LNCAP (cell line): ENCODE data around the gene OSBPL1A.

Source experiments
- CTCF ChIP-seq: fragments of 450-650 bp; IDR thresholded peaks from 2 replicates; pipeline ENCODE4 v1.5.1; 2017; ENCODE audit warnings: mild to moderate bottlenecking

Gene OSBPL1A

GRCh38 chr18:24398540-24398939 is 916 bp upstream of the OSBPL1A start:
- no peak for TF ChIP-seq CTCF

GRCh38 chr18:24397131-24397693 is 412 bp downstream of the OSBPL1A start:
- TF ChIP-seq CTCF, result no peak

GRCh38 chr18:24396082-24396633 is 1.5 kb downstream of the OSBPL1A start:
- TF ChIP-seq CTCF, result no peak

GRCh38 chr18:24395049-24395795 is 2.4 kb downstream of the OSBPL1A start:
- no peak for TF ChIP-seq CTCF

DNA sequence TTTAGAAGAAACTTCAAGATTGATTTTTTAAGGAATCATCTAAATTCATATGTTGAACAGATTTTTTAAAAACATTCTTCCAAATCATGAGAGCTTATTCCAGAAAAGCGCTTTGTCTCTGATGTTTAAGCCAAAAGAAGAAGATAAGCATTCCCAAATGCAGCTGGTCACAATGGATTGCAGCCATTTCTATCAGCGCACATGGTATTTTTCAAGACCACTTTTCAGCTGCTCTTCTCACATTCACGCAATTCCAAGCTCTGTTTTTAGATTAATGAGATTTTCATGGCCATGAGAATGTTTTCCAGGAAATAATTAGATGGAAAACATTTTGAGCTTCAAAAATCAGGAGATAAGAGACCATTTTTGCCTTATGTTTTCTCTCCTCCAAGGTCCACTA is 8.7 kb downstream of the OSBPL1A start:
- no peak for TF ChIP-seq CTCF

- no peak for TF ChIP-seq CTCF
These were observed 10.9 kb downstream of the OSBPL1A start for GRCh38 chr18:24386681-24387080.

DNA sequence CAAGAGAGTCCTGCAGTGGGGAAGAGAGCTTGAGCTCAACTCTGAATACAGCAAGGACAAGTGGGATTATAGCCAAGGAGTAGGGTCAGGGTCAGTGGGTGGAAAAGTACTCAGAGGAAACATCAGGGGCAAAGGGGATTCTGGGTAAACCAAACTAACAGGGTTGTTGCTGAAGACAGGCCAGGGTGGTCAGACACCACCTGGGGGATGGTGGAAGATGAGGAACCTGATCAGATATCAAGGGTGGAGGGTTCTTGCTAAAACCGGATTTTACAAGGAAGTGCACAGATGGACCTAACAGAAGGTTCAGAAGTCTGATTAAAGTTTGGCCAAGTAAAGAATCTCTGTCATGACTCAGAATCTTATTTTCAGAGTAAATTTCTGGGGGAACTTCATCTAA is 16.5 kb downstream of the OSBPL1A start:
- no peak for TF ChIP-seq CTCF
